RCC 7860 (cell line): ENCODE data around the gene TENM3.

ENCODE experiments used
- DNase-seq: peaks from one replicate; pipeline ENCODE4 v3.0.0-alpha.2; 2015; ENCODE audit warnings: low spot score
- FAIRE-seq: peaks from 2 replicates; lab custom pipeline; 2012; peaks lifted over from hg19 to GRCh38; lab: Jason Lieb, UNC

TENM3 gene

DNA sequence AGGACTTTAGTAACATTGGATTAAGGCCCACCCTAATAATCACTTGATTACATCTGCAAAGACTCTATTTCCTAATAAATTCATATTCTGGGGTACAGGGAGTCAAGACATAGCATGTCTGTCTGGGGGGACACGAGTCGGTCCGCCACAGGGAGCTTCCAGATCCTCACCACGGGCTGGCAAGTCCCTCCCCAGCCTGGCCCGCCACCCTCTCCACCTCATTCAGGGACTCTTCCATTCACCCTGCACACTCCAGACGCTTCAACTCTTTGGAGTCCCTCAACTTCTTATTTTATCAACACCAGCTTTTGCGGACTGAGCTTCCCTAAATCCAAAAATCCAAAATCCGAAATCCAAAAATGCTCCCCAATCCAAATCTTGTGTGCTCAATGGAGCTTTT, 602.8 kb downstream of the TENM3 start:
- no peak for FAIRE-seq

GRCh38 chr4:182847576-182848450, 604.6 kb downstream of the TENM3 start:
- no peak for FAIRE-seq
- DNase-seq = no peak

More for the DNA sequence above, 602.8 kb downstream of the TENM3 start:
- DNase-seq = no peak

GRCh38 chr4:182848685-182849084, 605.5 kb downstream of the TENM3 start:
- no peak for FAIRE-seq

More at GRCh38 chr4:182848685-182849084, 605.5 kb downstream of the TENM3 start:
- no peak for DNase-seq
